Testis (tissue), 2 donors: ENCODE data around the gene RNU1-3.
"Not testable (repeated sequence)": the region's sequence is repeated elsewhere in the genome, so short reads cannot be mapped to it uniquely, and the experiment has no call there.

Experiments
- CTCF ChIP-seq, 3 experiments: fragments of 450-650 bp in 2 of 3; fragments of 200-600 bp in 1 of 3; sonication (generic) in 1 of 3; IDR thresholded peaks; one replicate each; pipeline ENCODE4 v1.5.1; 2016 to 2019; ENCODE audit warnings: antibody characterized with exemption in 3 of 3, mild to moderate bottlenecking in 2 of 3, moderate library complexity in 1 of 3
- POLR2A ChIP-seq: fragments of 450-650 bp; IDR thresholded peaks from one replicate; pipeline ENCODE4 v1.6.1; 2017; ENCODE audit warnings: antibody characterized with exemption, mild to moderate bottlenecking, moderate library complexity

DNA sequence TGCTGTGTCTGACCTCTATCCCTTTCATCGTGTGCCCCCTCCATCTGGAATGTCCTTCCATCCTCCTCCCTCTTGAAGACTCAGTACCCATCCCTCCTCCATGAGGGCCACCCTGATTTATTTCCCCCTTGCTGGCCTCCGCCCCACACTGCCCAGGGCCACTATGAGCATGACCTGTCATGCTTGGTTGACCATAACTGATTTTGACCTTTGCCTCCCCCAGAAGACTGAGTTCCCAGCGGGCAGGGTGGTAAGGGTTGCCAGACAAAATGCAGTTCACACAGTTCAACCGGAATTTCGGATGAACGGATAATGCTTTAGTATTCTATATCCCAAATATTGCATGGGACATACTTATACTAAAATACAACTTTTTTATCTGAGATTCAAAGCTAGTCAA, 42.0 kb upstream of the RNU1-3 start:
- TF ChIP-seq CTCF (IDR thresholded peaks at IDR 0.05); POLR2A: not testable (repeated sequence)
